HG02759 (cell line): ENCODE measurements around the gene SLC6A3.

ENCODE experiments used
- ATAC-seq: cut with Tn5 transposase; IDR thresholded peaks from one replicate; pipeline ENCODE4 v1.9.1; 2021; ENCODE audit warnings: mild to moderate bottlenecking, moderate library complexity; ENCODE audit not compliant: unreplicated experiment

SLC6A3 gene

GRCh38 chr5:1409381-1410110 is 35.7 kb downstream of the SLC6A3 start:
- ATAC-seq = no peak

- ATAC-seq = no peak
Measured at GRCh38 chr5:1406681-1407640, 38.3 kb downstream of the SLC6A3 start.

- ATAC-seq = no peak
Measured at GRCh38 chr5:1405539-1406530, 39.4 kb downstream of the SLC6A3 start.

GRCh38 chr5:1405121-1405520 is 40.1 kb downstream of the SLC6A3 start:
- no peak for ATAC-seq

- no peak for ATAC-seq
Measured at GRCh38 chr5:1404062-1404461, 41.2 kb downstream of the SLC6A3 start.

GRCh38 chr5:1402611-1403255 is 42.5 kb downstream of the SLC6A3 start:
- ATAC-seq = no peak

DNA sequence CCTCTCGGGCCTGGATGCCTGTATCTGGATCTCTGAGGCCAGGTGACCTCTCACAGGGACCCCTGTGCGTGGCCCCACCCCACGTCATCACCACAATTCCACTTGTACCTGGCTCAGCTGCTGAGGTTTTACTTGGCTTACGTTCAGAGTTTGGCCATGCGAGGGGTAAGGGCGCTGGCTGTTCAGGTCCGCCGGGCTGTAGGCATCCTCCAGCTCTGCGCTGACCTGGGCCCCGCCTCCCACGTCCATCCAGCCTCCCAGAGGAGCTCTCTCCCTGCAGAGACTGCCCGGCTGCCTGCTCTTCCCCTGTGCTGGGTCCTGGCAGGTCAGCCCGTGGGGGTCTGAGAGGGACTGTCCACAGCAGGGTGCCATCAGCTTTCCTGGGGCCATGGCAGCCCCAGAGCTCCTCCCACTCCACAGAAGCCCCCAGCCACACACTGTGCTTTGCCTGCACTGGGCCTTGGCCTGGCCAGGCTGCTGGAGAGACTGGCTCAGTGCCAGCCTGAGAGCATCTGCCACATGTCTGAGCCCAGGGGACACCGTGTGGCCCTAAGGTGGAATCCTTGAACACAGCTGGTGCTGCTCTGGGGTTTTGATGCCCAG is 43.6 kb downstream of the SLC6A3 start:
- no peak for ATAC-seq

GRCh38 chr5:1400936-1401335 is 44.3 kb downstream of the SLC6A3 start:
- no peak for ATAC-seq

GRCh38 chr5:1400211-1400855 is 44.9 kb downstream of the SLC6A3 start:
- no peak for ATAC-seq

GRCh38 chr5:1399737-1400136 is 45.5 kb downstream of the SLC6A3 start:
- ATAC-seq = no peak

- no peak for ATAC-seq
Measured at GRCh38 chr5:1396293-1396816, 48.9 kb downstream of the SLC6A3 start.

GRCh38 chr5:1394881-1395860 is 50.1 kb downstream of the SLC6A3 start:
- no peak for ATAC-seq

GRCh38 chr5:1393571-1394501 is 51.4 kb downstream of the SLC6A3 start:
- ATAC-seq = no peak

GRCh38 chr5:1392801-1393565 is 52.3 kb downstream of the SLC6A3 start:
- ATAC-seq = no peak

DNA sequence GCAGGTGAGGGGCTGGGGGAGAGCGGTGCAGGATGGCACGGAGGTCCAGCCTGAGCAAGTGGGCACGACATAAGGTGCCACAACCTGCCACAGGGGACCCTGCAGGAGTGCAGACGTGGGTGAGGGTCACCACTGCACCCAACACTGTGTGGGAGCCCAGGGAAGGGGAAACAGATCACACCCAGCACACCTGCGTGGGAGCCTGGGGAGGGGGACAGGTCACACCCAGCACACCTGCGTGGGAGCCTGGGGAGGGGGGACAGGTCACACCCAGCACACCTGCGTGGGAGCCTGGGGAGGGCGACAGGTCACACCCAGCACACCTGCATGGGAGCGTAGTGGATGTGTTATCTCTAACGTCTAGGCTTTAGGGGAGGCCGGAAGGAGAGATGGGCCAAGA is 53.0 kb downstream of the SLC6A3 start:
- no peak for ATAC-seq

- ATAC-seq = no peak
Measured at GRCh38 chr5:1391691-1392090, 53.5 kb downstream of the SLC6A3 start.
